Testis (tissue), 3 donors: ENCODE results near the gene GPR171. TPM values are rescaled to one million over a fixed set of nuclear protein-coding genes. Genes with fewer than 3 reads are reported as not detected.

Experiments
- DNase-seq: peaks from one replicate; pipeline ENCODE4 v3.0.0-alpha.2; 2019
- H3K27ac ChIP-seq, 2 donors: fragments of 200-600 bp; sonication (generic); one replicate each; pipeline ENCODE4 v1.5.1; 2019
- H3K27me3 ChIP-seq: fragments of 200-600 bp; sonication (generic); one replicate; pipeline ENCODE4 v1.5.1; 2019
- H3K36me3 ChIP-seq: fragments of 200-600 bp; sonication (generic); one replicate; pipeline ENCODE4 v1.5.1; 2017; ENCODE audit warnings: low read depth; ENCODE audit errors: missing control alignments
- H3K4me1 ChIP-seq: fragments of 200-600 bp; sonication (generic); one replicate; pipeline ENCODE4 v1.5.1; 2019
- H3K4me3 ChIP-seq, 2 donors: fragments of 200-600 bp; sonication (generic); one replicate each; pipeline ENCODE4 v1.5.1; 2017 to 2019
- H3K9me3 ChIP-seq: fragments of 200-600 bp; sonication (generic); one replicate; pipeline ENCODE4 v1.5.1; 2017
- POLR2A ChIP-seq: fragments of 450-650 bp; IDR thresholded peaks from one replicate; pipeline ENCODE4 v1.6.1; 2017; ENCODE audit warnings: antibody characterized with exemption, mild to moderate bottlenecking, moderate library complexity
- WGBS, 2 donors: methylation state at CpG; one replicate each; pipeline ENCODE4 v1.1.5; 2018; 5-methylcytosine and 5-hydroxymethylcytosine counted together
- intact Hi-C: fragments of 100-400 bp; cut with DNase I; formaldehyde crosslinking; loops from one replicate; pipeline ENCODE4 v1.15.1; 2023; ENCODE audit warnings: low total_unique reads
- polyA plus RNA-seq: library from polyadenylated mRNA; stranded (reverse); fragments of 350-450 nt; fragmentation: Illumina TruSeq; extraction: RNeasy Lipid Tissue Mini Kit (QIAGEN cat#74804); gene quantifications from one replicate; pipeline ENCODE4 v1.2.3, GENCODE V29; 2014; ENCODE audit warnings: low read depth, low replicate concordance; ENCODE audit not compliant: insufficient read depth
- total RNA-seq, 2 donors: library from RNA; depleted of rRNA; stranded (reverse); fragments of >200 nt; gene quantifications; one replicate each; pipeline ENCODE4 v1.2.3, GENCODE V29; 2016
- TF ChIP-seq, protein P1 (sequence below), 3 experiments: fragments of 450-650 bp in 2 of 3; fragments of 200-600 bp in 1 of 3; sonication (generic) in 1 of 3; IDR thresholded peaks; one replicate each; pipeline ENCODE4 v1.5.1; 2016 to 2019; ENCODE audit warnings: antibody characterized with exemption in 3 of 3, mild to moderate bottlenecking in 2 of 3, moderate library complexity in 1 of 3

The GPR171 gene
- total and polyA plus RNA-seq, 3 donors from 2014 or later: 0.22 to 0.62 TPM; not detected in 1

DNA sequence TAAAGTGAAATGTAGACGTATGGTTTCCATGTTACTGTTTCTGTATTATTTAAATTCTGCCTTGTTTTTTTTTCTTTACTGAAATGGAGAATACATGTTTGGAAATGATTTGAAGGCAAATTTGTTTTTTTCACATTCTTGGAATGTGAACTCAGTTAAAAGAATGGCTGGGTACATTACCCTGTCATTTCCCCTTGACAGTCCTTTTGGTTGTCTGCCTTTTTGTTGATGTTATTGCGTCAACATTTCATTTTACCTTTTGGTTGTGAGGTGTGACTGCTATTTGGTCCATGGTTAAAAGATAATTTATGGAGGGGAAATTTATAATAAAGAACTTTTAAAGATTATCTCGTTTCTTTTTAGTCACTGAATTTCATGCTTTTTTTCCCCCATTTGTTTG lies 3.2 kb upstream of the GPR171 start:
- TF ChIP-seq, protein P1, sequence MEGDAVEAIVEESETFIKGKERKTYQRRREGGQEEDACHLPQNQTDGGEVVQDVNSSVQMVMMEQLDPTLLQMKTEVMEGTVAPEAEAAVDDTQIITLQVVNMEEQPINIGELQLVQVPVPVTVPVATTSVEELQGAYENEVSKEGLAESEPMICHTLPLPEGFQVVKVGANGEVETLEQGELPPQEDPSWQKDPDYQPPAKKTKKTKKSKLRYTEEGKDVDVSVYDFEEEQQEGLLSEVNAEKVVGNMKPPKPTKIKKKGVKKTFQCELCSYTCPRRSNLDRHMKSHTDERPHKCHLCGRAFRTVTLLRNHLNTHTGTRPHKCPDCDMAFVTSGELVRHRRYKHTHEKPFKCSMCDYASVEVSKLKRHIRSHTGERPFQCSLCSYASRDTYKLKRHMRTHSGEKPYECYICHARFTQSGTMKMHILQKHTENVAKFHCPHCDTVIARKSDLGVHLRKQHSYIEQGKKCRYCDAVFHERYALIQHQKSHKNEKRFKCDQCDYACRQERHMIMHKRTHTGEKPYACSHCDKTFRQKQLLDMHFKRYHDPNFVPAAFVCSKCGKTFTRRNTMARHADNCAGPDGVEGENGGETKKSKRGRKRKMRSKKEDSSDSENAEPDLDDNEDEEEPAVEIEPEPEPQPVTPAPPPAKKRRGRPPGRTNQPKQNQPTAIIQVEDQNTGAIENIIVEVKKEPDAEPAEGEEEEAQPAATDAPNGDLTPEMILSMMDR (IDR thresholded peaks at IDR 0.05): no peak
- TF ChIP-seq POLR2A: no peak

DNA sequence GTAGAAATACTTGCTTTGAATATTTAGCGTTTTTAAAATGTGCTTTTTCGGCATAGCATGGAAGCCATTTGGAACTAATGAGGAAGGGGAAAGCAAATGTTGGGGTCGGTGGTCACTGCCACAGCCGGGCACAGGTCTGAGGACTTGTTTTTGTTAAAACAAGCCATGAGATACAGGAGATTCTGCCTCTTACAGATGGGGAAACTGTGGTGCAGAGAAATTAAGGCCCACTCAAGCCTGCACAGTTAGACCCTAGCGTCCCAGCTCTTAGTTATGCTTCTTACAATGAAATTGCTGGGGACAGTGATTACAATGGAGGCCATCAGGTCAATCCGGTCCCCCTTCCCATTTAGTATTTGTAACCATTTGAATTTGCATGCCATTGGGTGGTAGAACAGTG lies 2.5 kb upstream of the GPR171 start:
- WGBS, 2 donors: 92 to 93% methylated on average over 6 of the region's 6 CpGs
- TF ChIP-seq, protein P1 (IDR thresholded peaks at IDR 0.05): no peak
- no peak for TF ChIP-seq POLR2A
- no peaks in the 10 kb centered on the region for H3K4me1 ChIP-seq
- no peaks in the 10 kb centered on the region for H3K27me3 ChIP-seq
- H3K9me3 ChIP-seq: no peaks in the 10 kb centered on the region
- H3K27ac ChIP-seq: no peak overlapping the region
- no peaks in the 10 kb centered on the region for H3K36me3 ChIP-seq
- no peak overlapping the region for H3K4me3 ChIP-seq
- DNase-seq: no peak
- intact Hi-C loops: no loop called here

More for the DNA sequence above, 3.2 kb upstream of the GPR171 start:
- H3K4me1 ChIP-seq: no peaks in the 10 kb centered on the region
- H3K4me3 ChIP-seq: no peak overlapping the region
- intact Hi-C loops: no loop called here
- H3K27me3 ChIP-seq: no peaks in the 10 kb centered on the region
- H3K9me3 ChIP-seq: no peaks in the 10 kb centered on the region
- no peak for DNase-seq
- H3K36me3 ChIP-seq: no peaks in the 10 kb centered on the region
- WGBS, 2 donors: 84 to 90% methylated on average over 3 of the region's 3 CpGs
- no peak overlapping the region for H3K27ac ChIP-seq

DNA sequence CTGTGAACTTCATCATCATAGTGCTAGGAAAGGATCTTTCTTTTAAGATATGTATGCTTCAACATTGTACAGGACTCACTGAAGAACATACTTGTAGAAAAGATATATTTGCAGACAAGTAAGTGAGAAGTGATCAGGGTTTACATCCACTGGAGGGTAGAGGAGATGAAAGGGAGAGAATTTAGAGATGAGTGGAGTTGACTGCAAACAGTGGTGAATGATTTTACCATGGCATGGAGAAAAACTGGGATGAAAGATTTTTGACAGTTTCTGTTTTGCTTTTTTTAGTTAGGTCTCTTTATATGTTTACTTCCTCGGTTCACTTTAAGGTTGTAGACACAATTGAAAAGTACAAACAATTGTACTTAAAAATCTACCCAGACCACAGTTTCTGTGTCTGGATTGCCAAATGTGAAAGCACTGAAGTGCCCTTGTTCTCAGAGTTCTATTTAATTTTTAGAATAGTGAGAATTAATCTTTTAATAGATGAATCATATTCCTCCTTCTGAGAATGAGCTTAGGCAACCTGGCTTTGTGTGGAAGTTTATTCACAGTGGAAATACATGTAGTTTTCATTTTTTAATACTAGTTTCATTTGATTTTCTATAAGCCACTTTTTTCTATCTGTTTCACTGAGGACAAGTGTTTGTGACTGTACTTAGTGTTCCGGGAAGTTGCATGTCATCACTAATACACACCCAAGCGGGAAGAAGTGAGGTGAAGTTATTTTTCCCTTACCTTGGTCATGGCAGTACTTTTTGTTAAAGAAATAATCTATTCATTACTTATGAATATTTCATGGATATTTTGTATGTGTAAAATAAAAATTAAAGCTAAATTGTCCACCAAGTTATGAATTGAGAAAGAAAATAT lies 1.8 kb upstream of the GPR171 start:
- Histone ChIP-seq H3K4me1 (no peaks in the 10 kb centered on the region), H3K4me3 (no peak overlapping the region), H3K27me3 (no peaks in the 10 kb centered on the region), H3K36me3 (no peaks in the 10 kb centered on the region), H3K27ac (no peak overlapping the region), H3K9me3 (no peaks in the 10 kb centered on the region)
- WGBS, 2 donors: 82 to 89% methylated on average over 3 of the region's 3 CpGs
- DNase-seq: no peak
- intact Hi-C loops: no loop called here
- TF ChIP-seq POLR2A: no peak
- TF ChIP-seq, protein P1 (IDR thresholded peaks at IDR 0.05): no peak

DNA sequence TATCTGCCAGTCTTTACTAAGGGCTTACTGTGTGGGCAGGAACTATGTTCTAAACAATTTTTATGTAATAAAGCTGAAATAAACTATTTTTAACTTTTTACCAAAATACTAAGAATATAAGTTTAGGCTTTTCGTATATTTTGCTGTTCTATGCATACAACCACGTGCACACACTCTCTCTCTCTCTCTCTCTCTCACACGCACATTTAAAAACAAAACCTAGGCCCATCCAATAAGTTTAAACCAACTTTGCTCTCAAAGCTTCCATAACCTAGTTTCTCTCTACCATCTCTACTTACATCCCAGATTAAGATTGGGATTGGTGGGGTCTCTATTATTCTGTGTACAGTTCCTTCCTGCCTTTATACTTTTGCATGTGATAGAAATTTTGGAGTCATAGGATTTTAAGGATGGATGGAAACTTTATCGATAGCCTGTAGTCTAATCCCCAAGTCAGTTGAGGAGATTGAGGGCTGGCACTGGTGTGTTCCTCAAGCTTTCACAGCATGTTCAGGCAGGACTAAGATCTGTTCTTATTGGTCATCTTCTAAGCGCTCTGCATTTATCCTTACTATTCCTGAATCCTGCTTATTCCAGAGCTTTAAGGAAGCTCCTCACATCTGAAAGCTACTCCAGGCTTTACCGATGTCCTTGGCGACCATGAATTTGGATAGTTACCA lies 1.8 kb downstream of the GPR171 start:
- Histone ChIP-seq H3K9me3 (no peaks in the 10 kb centered on the region), H3K36me3 (no peaks in the 10 kb centered on the region), H3K27me3 (no peaks in the 10 kb centered on the region), H3K27ac (no peak overlapping the region), H3K4me1 (no peaks in the 10 kb centered on the region), H3K4me3 (no peak overlapping the region)
- no peak for DNase-seq
- intact Hi-C loops: no loop called here
- TF ChIP-seq POLR2A: no peak
- TF ChIP-seq, protein P1 (IDR thresholded peaks at IDR 0.05): no peak
- WGBS, 2 donors: 94 to 95% methylated on average over 7 of the region's 7 CpGs
